ENCODE results near the gene BAAT.

GRCh38 chr9:101333490-101333889 is 51.3 kb downstream of the BAAT start:
- no peak for TF ChIP-seq CTCF (tag by site-specific recombination; IDR thresholded peaks at IDR 0.05)
- TF ChIP-seq, protein P1, sequence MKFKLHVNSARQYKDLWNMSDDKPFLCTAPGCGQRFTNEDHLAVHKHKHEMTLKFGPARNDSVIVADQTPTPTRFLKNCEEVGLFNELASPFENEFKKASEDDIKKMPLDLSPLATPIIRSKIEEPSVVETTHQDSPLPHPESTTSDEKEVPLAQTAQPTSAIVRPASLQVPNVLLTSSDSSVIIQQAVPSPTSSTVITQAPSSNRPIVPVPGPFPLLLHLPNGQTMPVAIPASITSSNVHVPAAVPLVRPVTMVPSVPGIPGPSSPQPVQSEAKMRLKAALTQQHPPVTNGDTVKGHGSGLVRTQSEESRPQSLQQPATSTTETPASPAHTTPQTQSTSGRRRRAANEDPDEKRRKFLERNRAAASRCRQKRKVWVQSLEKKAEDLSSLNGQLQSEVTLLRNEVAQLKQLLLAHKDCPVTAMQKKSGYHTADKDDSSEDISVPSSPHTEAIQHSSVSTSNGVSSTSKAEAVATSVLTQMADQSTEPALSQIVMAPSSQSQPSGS (tag by site-specific recombination; IDR thresholded peaks at IDR 0.05; ENCODE audit: low read depth), result no peak
- TF ChIP-seq ZBTB26 (tag by site-specific recombination; optimal IDR thresholded peaks at IDR 0.05), result no peak
- no peak for TF ChIP-seq SETDB1 (IDR thresholded peaks at IDR 0.05; ENCODE audit: insufficient read length, low read length)
- no peak for TF ChIP-seq ZNF169 (tag by site-specific recombination; IDR thresholded peaks at IDR 0.05)
- TF ChIP-seq KLF10 (tag by site-specific recombination; IDR thresholded peaks at IDR 0.05), result no peak
- TF ChIP-seq, protein P2, sequence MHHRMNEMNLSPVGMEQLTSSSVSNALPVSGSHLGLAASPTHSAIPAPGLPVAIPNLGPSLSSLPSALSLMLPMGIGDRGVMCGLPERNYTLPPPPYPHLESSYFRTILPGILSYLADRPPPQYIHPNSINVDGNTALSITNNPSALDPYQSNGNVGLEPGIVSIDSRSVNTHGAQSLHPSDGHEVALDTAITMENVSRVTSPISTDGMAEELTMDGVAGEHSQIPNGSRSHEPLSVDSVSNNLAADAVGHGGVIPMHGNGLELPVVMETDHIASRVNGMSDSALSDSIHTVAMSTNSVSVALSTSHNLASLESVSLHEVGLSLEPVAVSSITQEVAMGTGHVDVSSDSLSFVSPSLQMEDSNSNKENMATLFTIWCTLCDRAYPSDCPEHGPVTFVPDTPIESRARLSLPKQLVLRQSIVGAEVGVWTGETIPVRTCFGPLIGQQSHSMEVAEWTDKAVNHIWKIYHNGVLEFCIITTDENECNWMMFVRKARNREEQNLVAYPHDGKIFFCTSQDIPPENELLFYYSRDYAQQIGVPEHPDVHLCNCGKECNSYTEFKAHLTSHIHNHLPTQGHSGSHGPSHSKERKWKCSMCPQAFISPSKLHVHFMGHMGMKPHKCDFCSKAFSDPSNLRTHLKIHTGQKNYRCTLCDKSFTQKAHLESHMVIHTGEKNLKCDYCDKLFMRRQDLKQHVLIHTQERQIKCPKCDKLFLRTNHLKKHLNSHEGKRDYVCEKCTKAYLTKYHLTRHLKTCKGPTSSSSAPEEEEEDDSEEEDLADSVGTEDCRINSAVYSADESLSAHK (tag by site-specific recombination; IDR thresholded peaks at IDR 0.05), result no peak
- no peak for TF ChIP-seq ZNF10 (tag by site-specific recombination; IDR thresholded peaks at IDR 0.05)
- no peak for TF ChIP-seq ZFHX2 (tag by site-specific recombination; conservative IDR thresholded peaks at IDR 0.05)
- no peak for TF ChIP-seq REPIN1 (tag by site-specific recombination; IDR thresholded peaks at IDR 0.05; ENCODE audit: low read depth)
- no peak for TF ChIP-seq ZNF530 (tag by site-specific recombination; IDR thresholded peaks at IDR 0.05; ENCODE audit: low read depth)
- TF ChIP-seq ZNF658 (tag by site-specific recombination; IDR thresholded peaks at IDR 0.05), result no peak
- TF ChIP-seq, protein P3, sequence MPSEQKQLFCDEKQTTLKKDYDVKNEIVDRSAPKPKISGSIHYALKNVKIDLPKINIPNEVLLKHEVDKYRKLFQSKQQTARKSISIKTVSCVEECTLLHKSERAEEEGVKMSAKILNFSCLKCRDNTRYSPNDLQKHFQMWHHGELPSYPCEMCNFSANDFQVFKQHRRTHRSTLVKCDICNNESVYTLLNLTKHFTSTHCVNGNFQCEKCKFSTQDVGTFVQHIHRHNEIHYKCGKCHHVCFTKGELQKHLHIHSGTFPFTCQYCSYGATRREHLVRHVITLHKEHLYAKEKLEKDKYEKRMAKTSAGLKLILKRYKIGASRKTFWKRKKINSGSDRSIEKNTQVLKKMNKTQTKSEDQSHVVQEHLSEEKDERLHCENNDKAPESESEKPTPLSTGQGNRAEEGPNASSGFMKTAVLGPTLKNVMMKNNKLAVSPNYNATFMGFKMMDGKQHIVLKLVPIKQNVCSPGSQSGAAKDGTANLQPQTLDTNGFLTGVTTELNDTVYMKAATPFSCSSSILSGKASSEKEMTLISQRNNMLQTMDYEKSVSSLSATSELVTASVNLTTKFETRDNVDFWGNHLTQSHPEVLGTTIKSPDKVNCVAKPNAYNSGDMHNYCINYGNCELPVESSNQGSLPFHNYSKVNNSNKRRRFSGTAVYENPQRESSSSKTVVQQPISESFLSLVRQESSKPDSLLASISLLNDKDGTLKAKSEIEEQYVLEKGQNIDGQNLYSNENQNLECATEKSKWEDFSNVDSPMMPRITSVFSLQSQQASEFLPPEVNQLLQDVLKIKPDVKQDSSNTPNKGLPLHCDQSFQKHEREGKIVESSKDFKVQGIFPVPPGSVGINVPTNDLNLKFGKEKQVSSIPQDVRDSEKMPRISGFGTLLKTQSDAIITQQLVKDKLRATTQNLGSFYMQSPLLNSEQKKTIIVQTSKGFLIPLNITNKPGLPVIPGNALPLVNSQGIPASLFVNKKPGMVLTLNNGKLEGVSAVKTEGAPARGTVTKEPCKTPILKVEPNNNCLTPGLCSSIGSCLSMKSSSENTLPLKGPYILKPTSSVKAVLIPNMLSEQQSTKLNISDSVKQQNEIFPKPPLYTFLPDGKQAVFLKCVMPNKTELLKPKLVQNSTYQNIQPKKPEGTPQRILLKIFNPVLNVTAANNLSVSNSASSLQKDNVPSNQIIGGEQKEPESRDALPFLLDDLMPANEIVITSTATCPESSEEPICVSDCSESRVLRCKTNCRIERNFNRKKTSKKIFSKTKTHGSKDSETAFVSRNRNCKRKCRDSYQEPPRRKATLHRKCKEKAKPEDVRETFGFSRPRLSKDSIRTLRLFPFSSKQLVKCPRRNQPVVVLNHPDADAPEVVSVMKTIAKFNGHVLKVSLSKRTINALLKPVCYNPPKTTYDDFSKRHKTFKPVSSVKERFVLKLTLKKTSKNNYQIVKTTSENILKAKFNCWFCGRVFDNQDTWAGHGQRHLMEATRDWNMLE (tag by site-specific recombination; conservative IDR thresholded peaks at IDR 0.05; ENCODE audit: low read depth), result no peak

Data from HEK293 (cell line).